NOMO-1 treated with dmso at 0.1 percent for 144 hours (cell line): ENCODE results near the gene RRAD.
"Not testable (repeated sequence)": the region's sequence is repeated elsewhere in the genome, so short reads cannot be mapped to it uniquely, and the experiment has no call there.

Source experiments
- DNase-seq: peaks from one replicate; lab custom pipeline; 2025; ENCODE audit not compliant: unreplicated experiment; lab: John Stamatoyannopoulos, UW

The RRAD gene

GRCh38 chr16:66900721-66901441, 24.5 kb downstream of the RRAD start:
- DNase-seq = no peak

DNA sequence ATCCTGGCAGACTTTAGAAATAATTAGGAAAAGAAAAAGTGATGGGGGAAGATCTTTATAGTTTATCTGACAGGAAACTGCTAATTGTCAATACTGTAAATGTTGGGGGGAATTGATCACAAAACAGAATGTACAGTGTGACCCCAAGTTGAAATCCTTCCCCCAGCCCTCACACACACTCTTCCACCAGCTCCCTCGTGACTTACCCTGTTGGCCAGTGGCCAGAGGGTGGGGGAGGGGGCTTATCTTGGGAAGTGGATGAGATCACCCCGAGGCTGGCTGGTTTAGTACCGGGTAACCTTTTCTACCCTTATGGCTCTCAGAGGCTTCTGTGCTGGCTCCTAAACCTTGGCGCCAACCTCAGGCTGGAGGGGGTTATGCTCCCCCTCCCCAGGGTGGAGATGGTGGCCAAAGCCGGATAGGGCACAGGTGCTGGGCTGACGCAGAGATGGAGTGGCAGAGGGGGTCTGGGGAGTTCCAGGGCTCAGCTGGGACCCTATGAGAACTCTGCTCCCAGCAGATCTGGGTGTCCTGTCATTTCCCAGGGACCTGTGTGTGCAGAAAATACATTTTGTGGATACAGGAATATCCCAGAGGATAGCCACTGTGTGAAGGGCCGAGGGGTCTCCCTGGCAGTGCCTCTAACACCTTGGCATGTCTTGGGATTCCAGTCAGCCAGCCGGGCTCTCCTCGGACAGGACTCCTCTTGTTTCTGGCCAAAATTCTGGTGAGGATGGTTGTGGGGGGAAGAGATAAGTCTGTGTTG, 25.2 kb downstream of the RRAD start:
- DNase-seq = no peak

DNA sequence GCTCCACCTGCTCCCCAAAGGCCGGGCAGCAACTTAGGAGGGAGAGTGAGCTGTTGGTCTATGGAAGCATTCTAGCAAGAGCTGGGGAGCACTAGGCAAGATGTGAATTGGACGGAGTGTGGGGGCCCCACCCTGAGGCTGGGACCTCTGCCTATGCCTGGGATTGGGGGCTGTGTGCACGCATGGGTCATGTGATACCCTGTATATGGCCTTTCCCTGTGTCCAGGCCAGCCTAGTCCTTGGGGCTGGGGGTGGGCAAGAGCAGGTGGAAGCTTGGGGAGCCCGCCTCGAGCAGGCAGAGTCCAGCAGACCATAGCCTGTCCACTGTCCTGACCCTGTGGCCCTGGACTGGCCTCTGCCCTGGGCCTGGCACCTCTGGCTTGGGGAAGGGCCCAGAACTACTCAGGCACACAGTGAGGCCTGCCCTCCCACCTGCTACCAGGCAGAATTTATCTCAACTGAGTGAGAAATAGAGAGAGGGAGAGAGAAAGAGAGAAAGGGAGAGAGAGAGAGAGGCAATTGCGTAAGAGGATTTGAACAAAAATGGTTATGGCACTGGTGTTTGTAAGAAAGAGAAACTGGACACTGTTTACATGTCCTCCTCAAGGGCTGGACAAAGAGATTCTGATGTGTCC, 25.9 kb downstream of the RRAD start:
- DNase-seq = no peak

GRCh38 chr16:66898933-66899309, 26.4 kb downstream of the RRAD start:
- DNase-seq = no peak

- no peak for DNase-seq
Observed at GRCh38 chr16:66898207-66898606, 27.1 kb downstream of the RRAD start.

- not testable (repeated sequence) for DNase-seq
Observed at GRCh38 chr16:66896682-66897081, 28.7 kb downstream of the RRAD start.

GRCh38 chr16:66895999-66896398, 29.3 kb downstream of the RRAD start:
- no peak for DNase-seq

DNA sequence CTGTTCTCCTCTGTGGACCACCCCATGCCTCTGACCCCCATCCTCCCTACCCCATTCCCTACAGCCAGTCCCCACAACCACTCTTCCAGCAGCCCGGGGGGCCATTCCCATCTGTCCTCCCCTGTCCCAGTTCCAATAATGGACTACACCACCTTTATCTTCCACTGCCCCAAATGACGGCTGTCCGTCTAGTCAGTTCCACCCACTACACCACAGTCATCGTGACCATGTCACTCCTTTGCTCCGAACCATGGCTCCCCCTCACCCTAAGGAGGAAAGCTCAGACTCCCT, 29.7 kb downstream of the RRAD start:
- DNase-seq = no peak

- peak; percentile 15 for DNase-seq
Observed at GRCh38 chr16:66894948-66895688, 30.2 kb downstream of the RRAD start.

GRCh38 chr16:66894055-66894454, 31.3 kb downstream of the RRAD start:
- no peak for DNase-seq

DNA sequence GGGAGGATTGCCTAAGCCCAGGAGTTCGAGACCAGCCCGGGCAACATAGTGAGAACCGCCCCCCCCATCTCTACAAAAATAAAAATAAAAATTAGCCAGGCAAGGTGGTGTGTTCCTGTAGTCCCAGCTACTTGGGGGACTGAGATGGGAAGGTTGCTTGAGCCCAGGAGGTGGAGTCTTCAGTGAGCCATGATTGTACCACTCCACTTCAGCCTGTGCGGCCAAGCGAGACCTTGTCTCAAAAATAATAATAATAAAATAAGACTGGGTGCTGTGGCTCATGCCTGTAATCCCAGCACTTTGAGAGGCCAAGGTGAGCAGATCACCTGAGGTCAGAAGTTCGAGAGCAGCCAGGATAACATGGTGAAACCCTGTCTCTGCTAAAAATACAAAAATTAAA, 33.5 kb downstream of the RRAD start:
- DNase-seq = no peak

- no peak for DNase-seq
Observed at GRCh38 chr16:66891360-66891759, 34.0 kb downstream of the RRAD start.

GRCh38 chr16:66890799-66891198, 34.5 kb downstream of the RRAD start:
- DNase-seq = no peak

DNA sequence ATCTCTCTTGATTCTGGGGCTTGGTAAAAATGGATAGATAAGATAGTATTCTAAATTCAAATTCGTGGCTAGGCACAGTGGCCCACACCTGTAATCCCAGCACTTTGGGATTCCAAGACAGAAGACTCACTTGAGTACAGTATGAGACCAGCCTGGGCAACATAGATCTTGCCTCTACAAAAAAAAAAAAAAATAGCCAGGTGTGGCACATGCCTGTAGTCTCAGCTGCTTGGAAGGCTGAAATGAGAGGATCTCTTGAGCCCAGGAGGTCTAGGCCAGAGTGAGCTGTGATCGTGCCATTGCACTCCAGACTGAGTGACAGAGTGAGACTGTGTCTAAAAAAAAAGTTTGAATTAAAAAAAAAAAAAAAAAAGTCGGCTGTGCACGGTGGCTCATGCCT, 35.7 kb downstream of the RRAD start:
- DNase-seq = no peak

- DNase-seq = no peak
Observed at GRCh38 chr16:66888647-66889615, 36.4 kb downstream of the RRAD start.

- no peak for DNase-seq
Observed at GRCh38 chr16:66886914-66887313, 38.4 kb downstream of the RRAD start.

DNA sequence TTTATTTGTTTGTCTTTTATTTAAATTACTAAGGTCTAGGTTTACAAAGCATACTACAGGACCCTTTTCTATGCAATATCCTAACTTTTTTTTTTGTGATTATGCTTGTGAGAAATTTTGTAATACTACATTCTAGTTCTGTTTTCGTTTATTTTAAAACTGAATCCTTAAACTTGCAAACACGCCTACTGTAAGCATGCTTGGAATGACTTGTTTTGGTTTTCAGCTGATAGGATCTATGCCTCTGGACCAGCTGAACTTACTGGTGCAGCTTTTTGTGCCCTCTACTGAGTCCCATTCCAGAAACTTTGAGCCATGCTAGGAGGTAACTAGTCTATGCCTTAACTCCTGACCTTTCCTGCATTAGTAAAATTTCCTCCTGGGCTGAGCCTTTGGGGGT, 39.0 kb downstream of the RRAD start:
- no peak for DNase-seq

DNA sequence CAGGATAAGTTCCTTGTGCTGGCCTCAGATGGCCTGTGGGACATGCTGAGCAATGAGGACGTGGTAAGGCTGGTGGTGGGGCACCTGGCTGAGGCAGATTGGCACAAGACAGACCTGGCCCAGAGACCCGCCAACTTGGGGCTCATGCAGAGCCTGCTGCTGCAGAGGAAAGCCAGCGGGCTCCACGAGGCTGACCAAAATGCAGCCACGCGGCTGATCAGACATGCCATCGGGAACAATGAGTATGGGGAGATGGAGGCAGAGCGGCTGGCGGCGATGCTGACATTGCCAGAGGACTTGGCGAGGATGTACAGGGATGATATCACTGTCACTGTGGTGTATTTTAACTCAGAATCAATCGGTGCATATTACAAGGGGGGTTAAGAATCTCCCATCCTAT, 39.8 kb downstream of the RRAD start:
- no peak for DNase-seq

- no peak for DNase-seq
Observed at GRCh38 chr16:66882702-66883101, 42.6 kb downstream of the RRAD start.

- DNase-seq = no peak
Observed at GRCh38 chr16:66881964-66882508, 43.3 kb downstream of the RRAD start.
